MM.1S (cell line): ENCODE results near the gene RPL36AL.

Experiments
- DNase-seq: peaks from one replicate; pipeline ENCODE4 v3.0.0-alpha.2; 2015
- H2AFZ ChIP-seq: fragments of 300-600 bp; sonication (generic); 2 replicates; pipeline ENCODE4 v1.6.0; 2016; ENCODE audit warnings: antibody characterized with exemption, low read length
- H3F3A ChIP-seq: fragments of 300-600 bp; sonication (generic); 2 replicates; pipeline ENCODE4 v1.6.1; 2016; ENCODE audit warnings: mild to moderate bottlenecking, antibody characterized with exemption, low read length, moderate library complexity, mixed read lengths; ENCODE audit not compliant: insufficient read depth
- H3K27ac ChIP-seq: fragments of 300-600 bp; sonication (generic); 2 replicates; pipeline ENCODE4 v1.5.1; 2016; ENCODE audit warnings: mild to moderate bottlenecking, low read length
- H3K27me3 ChIP-seq: fragments of 300-600 bp; sonication (generic); replicated peaks from 2 replicates; pipeline ENCODE4 v1.6.0; 2016; ENCODE audit warnings: low read length; ENCODE audit not compliant: insufficient read depth
- H3K36me3 ChIP-seq: fragments of 300-600 bp; sonication (generic); replicated peaks from 2 replicates; pipeline ENCODE4 v1.6.1; 2016; ENCODE audit warnings: mild to moderate bottlenecking, low read length, mixed read lengths; ENCODE audit not compliant: insufficient read depth
- H3K4me1 ChIP-seq: fragments of 300-600 bp; sonication (generic); 2 replicates; pipeline ENCODE4 v1.6.1; 2016; ENCODE audit warnings: low read length, mixed read lengths
- H3K4me2 ChIP-seq: fragments of 300-600 bp; sonication (generic); 2 replicates; pipeline ENCODE4 v1.6.0; 2016; ENCODE audit warnings: low read depth, low read length
- H3K4me3 ChIP-seq: fragments of 300-600 bp; sonication (generic); 2 replicates; pipeline ENCODE4 v1.5.1; 2016; ENCODE audit warnings: low read length, mixed read lengths
- H3K79me2 ChIP-seq: fragments of 300-600 bp; sonication (generic); 2 replicates; pipeline ENCODE4 v1.6.1; 2016; ENCODE audit warnings: mixed run types, low read length, mixed read lengths
- H3K9ac ChIP-seq: fragments of 300-600 bp; sonication (generic); 2 replicates; pipeline ENCODE4 v1.6.1; 2016; ENCODE audit warnings: low read length, mixed read lengths
- H3K9me2 ChIP-seq: fragments of 300-600 bp; sonication (generic); replicated peaks from 2 replicates; pipeline ENCODE4 v1.6.1; 2016; ENCODE audit warnings: mild to moderate bottlenecking, low read length, mixed read lengths; ENCODE audit not compliant: insufficient read depth
- H3K9me3 ChIP-seq: fragments of 300-600 bp; sonication (generic); replicated peaks from 2 replicates; pipeline ENCODE4 v1.6.1; 2016; ENCODE audit warnings: mild to moderate bottlenecking, low read length, mixed read lengths; ENCODE audit not compliant: insufficient read depth
- H4K20me1 ChIP-seq: fragments of 300-600 bp; sonication (generic); 2 replicates; pipeline ENCODE4 v1.6.1; 2016; ENCODE audit warnings: mild to moderate bottlenecking, low read length, moderate library complexity, mixed read lengths; ENCODE audit not compliant: insufficient read depth
- EZH2 ChIP-seq: fragments of 300-600 bp; sonication (generic); optimal IDR thresholded peaks from 2 replicates; pipeline ENCODE3; 2017; ENCODE audit warnings: low read depth, mild to moderate bottlenecking, antibody characterized with exemption, low read length, mixed read lengths
- EZH2phosphoT487 ChIP-seq: fragments of 300-600 bp; sonication (generic); IDR thresholded peaks from 2 replicates; pipeline ENCODE4 v1.6.1; 2018; ENCODE audit warnings: antibody characterized with exemption, low read length
- TF ChIP-seq, protein P1 (sequence below): fragments of 300-600 bp; sonication (generic); IDR thresholded peaks from 2 replicates; pipeline ENCODE4 v1.5.1; 2016; ENCODE audit warnings: antibody characterized with exemption, low read length, mixed read lengths

Gene RPL36AL

DNA sequence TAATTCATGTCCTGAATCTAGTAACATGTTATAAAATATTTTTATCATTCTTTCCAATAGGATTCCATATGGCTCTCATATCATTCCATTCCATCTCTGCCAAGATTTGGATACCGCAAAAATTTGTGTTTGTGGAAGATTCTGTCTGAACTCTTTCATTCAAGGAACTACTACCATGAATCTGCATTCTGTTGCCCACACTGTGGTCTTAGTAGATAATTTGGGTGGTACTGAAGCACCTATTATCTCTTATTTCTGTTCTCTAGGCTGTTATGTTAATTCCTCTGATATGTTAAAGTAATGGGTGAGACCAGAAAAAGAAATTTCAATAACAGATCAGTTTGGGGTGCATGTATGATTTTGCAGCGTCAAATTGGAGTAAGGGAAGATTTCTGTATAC is 6.2 kb downstream of the RPL36AL start:
- no peak overlapping the region for H3K27ac ChIP-seq
- no peaks in the 10 kb centered on the region for H4K20me1 ChIP-seq
- TF ChIP-seq EZH2phosphoT487 = no peak
- TF ChIP-seq, protein P1, sequence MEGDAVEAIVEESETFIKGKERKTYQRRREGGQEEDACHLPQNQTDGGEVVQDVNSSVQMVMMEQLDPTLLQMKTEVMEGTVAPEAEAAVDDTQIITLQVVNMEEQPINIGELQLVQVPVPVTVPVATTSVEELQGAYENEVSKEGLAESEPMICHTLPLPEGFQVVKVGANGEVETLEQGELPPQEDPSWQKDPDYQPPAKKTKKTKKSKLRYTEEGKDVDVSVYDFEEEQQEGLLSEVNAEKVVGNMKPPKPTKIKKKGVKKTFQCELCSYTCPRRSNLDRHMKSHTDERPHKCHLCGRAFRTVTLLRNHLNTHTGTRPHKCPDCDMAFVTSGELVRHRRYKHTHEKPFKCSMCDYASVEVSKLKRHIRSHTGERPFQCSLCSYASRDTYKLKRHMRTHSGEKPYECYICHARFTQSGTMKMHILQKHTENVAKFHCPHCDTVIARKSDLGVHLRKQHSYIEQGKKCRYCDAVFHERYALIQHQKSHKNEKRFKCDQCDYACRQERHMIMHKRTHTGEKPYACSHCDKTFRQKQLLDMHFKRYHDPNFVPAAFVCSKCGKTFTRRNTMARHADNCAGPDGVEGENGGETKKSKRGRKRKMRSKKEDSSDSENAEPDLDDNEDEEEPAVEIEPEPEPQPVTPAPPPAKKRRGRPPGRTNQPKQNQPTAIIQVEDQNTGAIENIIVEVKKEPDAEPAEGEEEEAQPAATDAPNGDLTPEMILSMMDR = no peak
- no peak for TF ChIP-seq EZH2
- H3F3A ChIP-seq = no peaks in the 10 kb centered on the region
- no peaks in the 10 kb centered on the region for H3K9me3 ChIP-seq
- peaks cover 14% of the 10 kb centered on the region for H3K79me2 ChIP-seq
- no peak for DNase-seq
- H3K4me3 ChIP-seq = no peak overlapping the region
- no peaks in the 10 kb centered on the region for H3K27me3 ChIP-seq
- no peaks in the 10 kb centered on the region for H3K4me1 ChIP-seq
- H3K36me3 ChIP-seq = no peaks in the 10 kb centered on the region
- no peaks in the 10 kb centered on the region for H3K9me2 ChIP-seq
- H2AFZ ChIP-seq = no peak overlapping the region
- no peak overlapping the region for H3K9ac ChIP-seq
- no peak overlapping the region for H3K4me2 ChIP-seq

DNA sequence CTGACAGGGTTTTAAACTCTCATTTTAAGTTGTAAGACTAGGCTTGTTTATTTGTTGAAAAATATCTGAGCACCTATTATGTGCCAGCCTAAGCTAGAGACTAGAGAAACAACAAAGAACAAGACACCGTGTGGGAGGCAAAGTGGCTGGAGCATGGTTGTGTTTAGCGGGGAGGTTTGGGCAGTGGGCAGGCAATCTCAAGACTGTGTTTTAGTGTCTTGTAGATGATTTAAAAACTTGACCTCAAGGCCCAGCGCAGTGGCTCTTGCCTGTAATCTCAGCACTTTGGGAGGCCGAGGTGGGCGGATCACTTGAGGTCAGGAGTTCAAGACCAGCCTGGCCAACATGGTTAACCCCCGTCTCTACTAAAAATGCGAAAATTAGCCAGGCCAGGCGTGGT is 7.8 kb downstream of the RPL36AL start:
- H3K79me2 ChIP-seq = peaks cover 2% of the 10 kb centered on the region; the same call in 1 of the 2 replicates
- H3K9me2 ChIP-seq = no peaks in the 10 kb centered on the region
- H2AFZ ChIP-seq = no peak overlapping the region
- H3K4me2 ChIP-seq = no peak overlapping the region
- no peak for DNase-seq
- H3K9ac ChIP-seq = no peak overlapping the region
- no peak for TF ChIP-seq EZH2
- TF ChIP-seq, protein P1 = no peak
- no peak for TF ChIP-seq EZH2phosphoT487
- H3K36me3 ChIP-seq = no peaks in the 10 kb centered on the region
- no peaks in the 10 kb centered on the region for H3K9me3 ChIP-seq
- H3K27ac ChIP-seq = no peak overlapping the region
- H3F3A ChIP-seq = no peaks in the 10 kb centered on the region
- no peaks in the 10 kb centered on the region for H4K20me1 ChIP-seq
- no peak overlapping the region for H3K4me3 ChIP-seq
- H3K27me3 ChIP-seq = no peaks in the 10 kb centered on the region
- no peaks in the 10 kb centered on the region for H3K4me1 ChIP-seq

DNA sequence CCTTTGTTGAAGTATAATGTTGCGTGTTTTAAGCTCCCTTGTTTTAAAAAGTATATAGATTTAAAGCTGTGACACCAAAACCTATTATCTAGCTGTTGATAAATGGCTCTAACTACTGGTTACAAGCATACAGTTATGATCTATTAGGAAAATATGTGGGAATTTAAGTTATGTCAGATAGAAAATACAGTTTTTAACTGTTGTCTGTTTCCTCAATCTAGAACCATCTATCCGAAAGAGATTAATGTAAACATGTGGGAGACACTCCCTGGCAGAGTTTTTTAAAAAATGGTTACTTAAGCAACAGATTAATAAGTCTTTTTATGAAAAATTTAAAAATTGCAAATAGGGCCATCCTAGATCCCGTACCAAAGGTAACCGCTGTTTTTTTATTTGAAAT is 8.2 kb downstream of the RPL36AL start:
- no peaks in the 10 kb centered on the region for H3F3A ChIP-seq
- H3K4me1 ChIP-seq = no peaks in the 10 kb centered on the region
- H3K27me3 ChIP-seq = no peaks in the 10 kb centered on the region
- H3K79me2 ChIP-seq = peaks cover 2% of the 10 kb centered on the region; the same call in 1 of the 2 replicates
- no peaks in the 10 kb centered on the region for H3K9me3 ChIP-seq
- no peaks in the 10 kb centered on the region for H3K9me2 ChIP-seq
- no peak overlapping the region for H3K9ac ChIP-seq
- H3K36me3 ChIP-seq = no peaks in the 10 kb centered on the region; the same call in 1 of the 2 replicates
- H3K4me2 ChIP-seq = no peak overlapping the region
- no peak overlapping the region for H2AFZ ChIP-seq
- H3K4me3 ChIP-seq = no peak overlapping the region
- DNase-seq = no peak
- no peak overlapping the region for H3K27ac ChIP-seq
- TF ChIP-seq EZH2 = no peak
- TF ChIP-seq, protein P1 = no peak
- TF ChIP-seq EZH2phosphoT487 = no peak
- H4K20me1 ChIP-seq = no peaks in the 10 kb centered on the region
